H9 (cell line): ENCODE measurements around the gene DUSP7. TPM values are rescaled to one million over a fixed set of nuclear protein-coding genes. Genes with fewer than 3 reads are reported as not detected.

ENCODE experiments used
- DNase-seq: peaks from one replicate; pipeline ENCODE4 v3.0.0-alpha.2; 2017
- H2AFZ ChIP-seq: one replicate; pipeline ENCODE4 v1.6.1; 2013; ENCODE audit warnings: mild to moderate bottlenecking, low read length, control low read depth, moderate library complexity
- H2AK5ac ChIP-seq: 2 replicates; pipeline ENCODE4 v1.6.1; 2013; ENCODE audit warnings: low read length, control low read depth, mixed read lengths; ENCODE audit not compliant: insufficient read length
- H2BK120ac ChIP-seq: one replicate; pipeline ENCODE4 v1.6.1; 2013; ENCODE audit warnings: low read depth, mild to moderate bottlenecking, low read length, control low read depth, inconsistent platforms; ENCODE audit not compliant: poor library complexity, severe bottlenecking
- H2BK12ac ChIP-seq: 2 replicates; pipeline ENCODE4 v1.6.1; 2013; ENCODE audit warnings: low read length, control low read depth, mixed read lengths, low read depth; ENCODE audit not compliant: insufficient read length
- H2BK15ac ChIP-seq: 2 replicates; pipeline ENCODE4 v1.6.1; 2013; ENCODE audit warnings: low read depth, low read length, control low read depth
- H2BK20ac ChIP-seq: one replicate; pipeline ENCODE4 v1.6.1; 2013; ENCODE audit warnings: low read depth, mild to moderate bottlenecking, low read length, control low read depth, inconsistent platforms; ENCODE audit not compliant: poor library complexity, severe bottlenecking
- H2BK5ac ChIP-seq: 2 replicates; pipeline ENCODE4 v1.6.1; 2013; ENCODE audit warnings: low read length, control low read depth, mixed read lengths; ENCODE audit not compliant: insufficient read length
- H3K14ac ChIP-seq: 2 replicates; pipeline ENCODE4 v1.6.1; 2013; ENCODE audit warnings: low read length, control low read depth; ENCODE audit not compliant: insufficient read depth
- H3K18ac ChIP-seq: 2 replicates; pipeline ENCODE4 v1.6.1; 2013; ENCODE audit warnings: low read depth, mild to moderate bottlenecking, mixed read lengths, low read length, control low read depth; ENCODE audit not compliant: insufficient read length
- H3K23ac ChIP-seq: 2 replicates; pipeline ENCODE4 v1.6.1; 2013; ENCODE audit warnings: low read length, control low read depth, mixed read lengths, low read depth; ENCODE audit not compliant: insufficient read length
- H3K23me2 ChIP-seq: 2 replicates; pipeline ENCODE4 v1.6.1; 2013; ENCODE audit warnings: low read depth, mild to moderate bottlenecking, mixed read lengths, low read length, control low read depth; ENCODE audit not compliant: insufficient read length, poor library complexity, severe bottlenecking
- H3K27ac ChIP-seq: 2 replicates; pipeline ENCODE4 v1.5.1; 2013; ENCODE audit warnings: low read length, control low read depth, mixed read lengths, low read depth; ENCODE audit not compliant: insufficient read length
- H3K27me3 ChIP-seq: 2 replicates; pipeline ENCODE4 v1.6.1; 2013; ENCODE audit warnings: low read length, control low read depth, inconsistent platforms; ENCODE audit not compliant: insufficient read depth
- H3K4ac ChIP-seq: 2 replicates; pipeline ENCODE4 v1.6.1; 2013; ENCODE audit warnings: low read depth, mild to moderate bottlenecking, control low read depth, inconsistent platforms, low read length, moderate library complexity
- H3K4me1 ChIP-seq: 2 replicates; pipeline ENCODE4 v1.6.1; 2013; ENCODE audit warnings: low read length, control low read depth, inconsistent platforms; ENCODE audit not compliant: insufficient read depth
- H3K4me2 ChIP-seq: 2 replicates; pipeline ENCODE4 v1.6.1; 2013; ENCODE audit warnings: low read length, control low read depth, mixed read lengths; ENCODE audit not compliant: insufficient read length, insufficient read depth
- H3K56ac ChIP-seq: 2 replicates; pipeline ENCODE4 v1.6.1; 2013; ENCODE audit warnings: low read depth, mild to moderate bottlenecking, mixed read lengths, low read length, control low read depth; ENCODE audit not compliant: insufficient read length
- H3K79me1 ChIP-seq: 2 replicates; pipeline ENCODE4 v1.6.1; 2013; ENCODE audit warnings: low read depth, mild to moderate bottlenecking, moderate library complexity, low read length, control low read depth, inconsistent platforms; ENCODE audit not compliant: insufficient read depth, poor library complexity, severe bottlenecking
- H3K79me2 ChIP-seq: 2 replicates; pipeline ENCODE4 v1.6.1; 2013; ENCODE audit warnings: low read length, control low read depth, inconsistent platforms; ENCODE audit not compliant: insufficient read depth
- H3K9ac ChIP-seq: 2 replicates; pipeline ENCODE4 v1.6.1; 2013; ENCODE audit warnings: low read length, control low read depth, mixed read lengths; ENCODE audit not compliant: insufficient read length; ENCODE audit errors: extremely low read depth
- H3K9me3 ChIP-seq: one replicate; pipeline ENCODE4 v1.6.1; 2013; ENCODE audit warnings: low read depth, low read length, inconsistent platforms; ENCODE audit not compliant: control insufficient read depth
- H3T11ph ChIP-seq: one replicate; pipeline ENCODE4 v1.6.1; 2013; ENCODE audit warnings: mild to moderate bottlenecking, low read length, control low read depth, inconsistent platforms
- H4K20me1 ChIP-seq: one replicate; pipeline ENCODE4 v1.6.1; 2013; ENCODE audit not compliant: control insufficient read depth, insufficient read length, insufficient read depth
- H4K5ac ChIP-seq: 2 replicates; pipeline ENCODE4 v1.6.1; 2013; ENCODE audit warnings: low read depth, mild to moderate bottlenecking, mixed read lengths, low read length, control low read depth; ENCODE audit not compliant: insufficient read length
- H4K8ac ChIP-seq: replicated peaks from 2 replicates; pipeline ENCODE4 v1.6.1; 2013; ENCODE audit warnings: low read length, control low read depth, mixed read lengths, low read depth; ENCODE audit not compliant: insufficient read length
- H4K91ac ChIP-seq: 2 replicates; pipeline ENCODE4 v1.6.1; 2013; ENCODE audit warnings: low read depth, mild to moderate bottlenecking, moderate library complexity, mixed read lengths, low read length, control low read depth; ENCODE audit not compliant: insufficient read length
- H3K27ac Mint-ChIP-seq, 3 experiments: 2 replicates in 2 of 3; 3 replicates in 1 of 3; pipeline ENCODE4 v1.8.0; 2020 to 2021; ENCODE audit warnings: mixed read lengths in 3 of 3, mild to moderate bottlenecking in 1 of 3, moderate library complexity in 1 of 3
- H3K27me3 Mint-ChIP-seq: 2 replicates; pipeline ENCODE4 v1.8.0; 2021; ENCODE audit warnings: low read depth, mild to moderate bottlenecking, moderate library complexity, mixed read lengths
- H3K36me3 Mint-ChIP-seq, 3 experiments: 2 replicates in 2 of 3; 3 replicates in 1 of 3; pipeline ENCODE4 v1.8.0; 2020 to 2021; ENCODE audit warnings: low read depth in 3 of 3, mixed read lengths in 3 of 3; ENCODE audit not compliant: insufficient read depth in 1 of 3
- H3K4me1 Mint-ChIP-seq, 2 experiments: 2 replicates each; pipeline ENCODE4 v1.8.0; 2020; ENCODE audit warnings: mixed read lengths in 2 of 2
- H3K4me3 Mint-ChIP-seq, 2 experiments: 2 replicates in 1 of 2; 3 replicates in 1 of 2; pipeline ENCODE4 v1.8.0; 2020 to 2021; ENCODE audit warnings: mild to moderate bottlenecking in 2 of 2, mixed read lengths in 2 of 2, moderate library complexity in 1 of 2
- H3K9me3 Mint-ChIP-seq, 2 experiments: 2 replicates in 1 of 2; 3 replicates in 1 of 2; pipeline ENCODE4 v1.8.0; 2020; ENCODE audit warnings: mild to moderate bottlenecking in 2 of 2, mixed read lengths in 2 of 2, moderate library complexity in 1 of 2
- CTCF ChIP-seq: fragments of 200-600 bp; sonication (generic); conservative IDR thresholded peaks from 3 replicates; pipeline ENCODE4 v1.8.0; 2021; ENCODE audit warnings: antibody characterized with exemption, mild to moderate bottlenecking
- WGBS: extraction: QIAGEN DNeasy Blood & Tissue Kit; methylation state at CpG from one replicate; pipeline ENCODE4 v1.1.7; 2013; ENCODE audit warnings: missing lambda C conversion rate, low lambda C conversion rate, mixed read lengths; ENCODE audit not compliant: insufficient read length; ENCODE audit errors: extremely low coverage; 5-methylcytosine and 5-hydroxymethylcytosine counted together
- total RNA-seq: library from RNA; stranded (reverse); gene quantifications from 2 replicates; pipeline ENCODE4 v1.2.1, GENCODE V29; 2021

DUSP7 gene
- total RNA-seq, 1 experiment from 2014 or later = 24.0 TPM

GRCh38 chr3:52085681-52086282 lies 29.4 kb upstream of the DUSP7 start:
- no peak overlapping the region for H2BK12ac ChIP-seq

More at GRCh38 chr3:52085681-52086282, 29.4 kb upstream of the DUSP7 start:
- H3K79me2 ChIP-seq = no peaks in the 10 kb centered on the region
- H3K4me1 Mint-ChIP-seq = peaks cover 0 to 17% of the 10 kb centered on the region in 2 experiments; a peak in 2 of 4 replicates
- no peak overlapping the region for H3K4ac ChIP-seq
- no peak overlapping the region for H3T11ph ChIP-seq
- H4K5ac ChIP-seq = no peak overlapping the region
- H3K36me3 Mint-ChIP-seq = peaks cover 0 to 8% (median 3%) of the 10 kb centered on the region in 3 experiments; a peak in 4 of 7 replicates
- no CpG with 5 or more reads among the region's 10 CpGs for WGBS
- no peak overlapping the region for H3K56ac ChIP-seq
- H3K23ac ChIP-seq = no peak overlapping the region
- no peak overlapping the region for H2BK5ac ChIP-seq
- H3K9ac ChIP-seq = no peak overlapping the region
- H3K9me3 Mint-ChIP-seq = no peaks in the 10 kb centered on the region
- no peak overlapping the region for H3K14ac ChIP-seq
- no peak overlapping the region for H4K91ac ChIP-seq
- no peak for TF ChIP-seq CTCF
- no peaks in the 10 kb centered on the region for H3K79me1 ChIP-seq
- no peaks in the 10 kb centered on the region for H3K4me1 ChIP-seq
- no peaks in the 10 kb centered on the region for H3K9me3 ChIP-seq
- no peak overlapping the region for H3K27ac Mint-ChIP-seq
- no peak overlapping the region for H2BK120ac ChIP-seq
- H3K4me2 ChIP-seq = no peak overlapping the region
- H4K8ac ChIP-seq = no peak overlapping the region
- no peak overlapping the region for H2AK5ac ChIP-seq
- no peak overlapping the region for H2AFZ ChIP-seq
- H3K27ac ChIP-seq = no peak overlapping the region
- H3K27me3 Mint-ChIP-seq = no peaks in the 10 kb centered on the region
- no peaks in the 10 kb centered on the region for H4K20me1 ChIP-seq
- no peak overlapping the region for H2BK15ac ChIP-seq
- H3K27me3 ChIP-seq = no peaks in the 10 kb centered on the region
- no peak for DNase-seq
- H3K4me3 Mint-ChIP-seq = no peak overlapping the region
- no peaks in the 10 kb centered on the region for H3K23me2 ChIP-seq
- no peak overlapping the region for H2BK20ac ChIP-seq
- H3K18ac ChIP-seq = no peak overlapping the region
